A549 treated with DMSO at 1 μM for 4 hours (cell line): Measurements from ENCODE around the gene STXBP5L. TPM values are rescaled to one million over a fixed set of nuclear protein-coding genes. Genes with fewer than 3 reads are reported as not detected.

ENCODE experiments used
- total RNA-seq: library from RNA; stranded (reverse); fragments of 200-300 nt; extraction: Qiagen RNA extraction; gene quantifications from 5 replicates; pipeline ENCODE4 v1.2.3, GENCODE V29; 2022; ENCODE audit warnings: low read depth

The STXBP5L gene
- not detected in 5 replicates for total RNA-seq

DNA sequence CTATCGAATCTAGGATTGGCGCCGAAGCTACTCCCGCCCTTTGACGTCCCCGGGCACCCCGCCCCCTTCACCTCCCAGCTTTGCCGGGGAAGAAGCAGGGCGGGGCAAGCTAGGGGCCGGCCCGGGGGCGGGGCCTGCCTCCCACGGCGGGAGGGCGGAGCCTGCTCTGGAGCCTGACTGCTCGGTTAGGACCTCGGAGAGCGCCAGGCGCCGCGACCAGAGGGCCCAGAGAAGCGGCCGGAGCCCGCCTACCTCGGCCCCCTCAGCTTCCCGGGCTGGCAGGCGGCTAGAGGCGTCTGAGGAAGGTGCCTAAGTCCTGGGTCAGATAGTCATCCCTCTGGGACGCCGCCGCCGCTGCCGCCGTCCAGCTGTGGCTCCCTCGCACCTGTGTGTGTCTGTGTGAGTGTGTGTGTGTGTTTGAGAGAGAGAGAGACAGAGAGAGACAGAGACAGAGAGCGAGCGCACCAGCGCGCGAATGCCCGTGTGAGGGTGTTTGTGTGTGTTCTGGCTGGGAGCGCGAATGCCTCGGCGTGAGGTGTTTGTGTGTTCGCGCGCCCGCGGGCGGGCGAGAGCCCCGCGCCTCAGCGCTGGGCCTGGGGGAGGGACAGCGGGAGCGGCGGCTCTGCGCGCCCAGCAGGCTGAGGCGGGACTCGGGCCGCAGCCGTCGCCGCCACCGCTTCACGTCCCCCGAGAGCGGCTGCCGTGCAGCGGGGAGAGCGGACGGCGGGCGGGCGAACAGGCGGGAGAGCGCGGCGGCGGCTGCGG is at the start of gene STXBP5L:
Gene STXBP5L (plus strand): TSS at position 176 of the 765 bp plus-strand sequence. CDS start 1,374 bp downstream, outside the sequence.

Other genes starting within 250 kb of the STXBP5L start
- 13.6 to 18.3 TPM (median 16.1 TPM) in 5 replicates for gene HGD, start 226.0 kb upstream of the STXBP5L start, total RNA-seq
- 16.4 to 19.1 TPM (median 16.8 TPM) in 5 replicates for gene RABL3, start 165.7 kb upstream of the STXBP5L start, total RNA-seq
- 12.5 to 17.0 TPM (median 14.8 TPM) in 5 replicates for gene GTF2E1, start 165.5 kb upstream of the STXBP5L start, total RNA-seq